SK-N-SH treated with all-trans-retinoic acid at 6 μM for 48 hours (cell line): ENCODE results near the gene CLOCK.

Source experiments
- ATAC-seq: fragments of 200-7000 bp; cut with Tn5 transposase; 3 replicates; pipeline ENCODE4 v1.9.1; 2020; ENCODE audit warnings: mild to moderate bottlenecking, moderate library complexity
- ARNTL ChIP-seq: fragments of 450-650 bp; formaldehyde crosslinking; IDR thresholded peaks from 2 replicates; pipeline ENCODE4 v1.5.0; 2020; ENCODE audit warnings: low read depth, mild to moderate bottlenecking, moderate library complexity, borderline replicate concordance
- BACH2 ChIP-seq: fragments of 250-450 bp; sonication (Bioruptor Pico); IDR thresholded peaks from 2 replicates; pipeline ENCODE4 v1.9.0; 2021; ENCODE audit warnings: mild to moderate bottlenecking, borderline replicate concordance
- CREB5 ChIP-seq: fragments of 250-450 bp; sonication (Bioruptor Pico); IDR thresholded peaks from 2 replicates; pipeline ENCODE4 v1.5.1; 2020; ENCODE audit warnings: low read depth, mild to moderate bottlenecking, moderate library complexity
- CSRNP3 ChIP-seq: fragments of 250-450 bp; sonication (Bioruptor Pico); IDR thresholded peaks from 2 replicates; pipeline ENCODE4 v1.5.1; 2021; ENCODE audit warnings: mild to moderate bottlenecking, moderate library complexity
- ESRRG ChIP-seq: fragments of 250-450 bp; sonication (Bioruptor Pico); IDR thresholded peaks from 2 replicates; pipeline ENCODE4 v1.6.1; 2021; ENCODE audit warnings: mild to moderate bottlenecking
- ISL1 ChIP-seq: fragments of 250-450 bp; sonication (Bioruptor Pico); IDR thresholded peaks from 2 replicates; pipeline ENCODE4 v2.1.2; 2022; ENCODE audit warnings: mild to moderate bottlenecking, moderate library complexity
- OSR1 ChIP-seq: fragments of 250-450 bp; sonication (Bioruptor Pico); IDR thresholded peaks from 2 replicates; pipeline ENCODE4 v1.8.0; 2022; ENCODE audit warnings: moderate library complexity, mild to moderate bottlenecking, inconsistent platforms
- PATZ1 ChIP-seq: fragments of 250-450 bp; sonication (Bioruptor Pico); IDR thresholded peaks from 2 replicates; pipeline ENCODE4 v1.8.0; 2020; ENCODE audit warnings: mild to moderate bottlenecking, moderate library complexity, borderline replicate concordance
- POU6F1 ChIP-seq: fragments of 250-450 bp; sonication (Bioruptor Pico); IDR thresholded peaks from 2 replicates; pipeline ENCODE4 v1.8.0; 2021; ENCODE audit warnings: low read depth, mild to moderate bottlenecking, moderate library complexity, borderline replicate concordance
- PPARA ChIP-seq: fragments of 250-450 bp; sonication (Bioruptor Pico); IDR thresholded peaks from 2 replicates; pipeline ENCODE4 v1.5.0; 2020; ENCODE audit warnings: mild to moderate bottlenecking, borderline replicate concordance
- RARB ChIP-seq: fragments of 250-450 bp; sonication (Bioruptor Pico); IDR thresholded peaks from 2 replicates; pipeline ENCODE4 v1.8.0; 2021; ENCODE audit warnings: mild to moderate bottlenecking, moderate library complexity
- TCF4 ChIP-seq: fragments of 250-450 bp; sonication (Bioruptor Pico); IDR thresholded peaks from 2 replicates; pipeline ENCODE4 v1.8.0; 2021; ENCODE audit warnings: mild to moderate bottlenecking, moderate library complexity, borderline replicate concordance
- TOX ChIP-seq: fragments of 250-450 bp; sonication (Bioruptor Pico); IDR thresholded peaks from 2 replicates; pipeline ENCODE4 v1.8.0; 2021; ENCODE audit warnings: mild to moderate bottlenecking, moderate library complexity, borderline replicate concordance
- TSHZ2 ChIP-seq: fragments of 250-450 bp; sonication (Bioruptor Pico); IDR thresholded peaks from 2 replicates; pipeline ENCODE4 v1.5.0; 2020; ENCODE audit warnings: mild to moderate bottlenecking, moderate library complexity
- ZC3H10 ChIP-seq: fragments of 250-450 bp; sonication (Bioruptor Pico); IDR thresholded peaks from 2 replicates; pipeline ENCODE4 v1.5.1; 2021; ENCODE audit warnings: mild to moderate bottlenecking, moderate library complexity
- ZFP3 ChIP-seq: fragments of 250-450 bp; sonication (Bioruptor Pico); IDR thresholded peaks from 2 replicates; pipeline ENCODE4 v1.5.0; 2020; ENCODE audit warnings: mild to moderate bottlenecking, moderate library complexity
- ZNF565 ChIP-seq: fragments of 450-650 bp; formaldehyde crosslinking; conservative IDR thresholded peaks from 2 replicates; pipeline ENCODE4 v1.5.0; 2020; ENCODE audit warnings: low read depth, mild to moderate bottlenecking, moderate library complexity
- ZNF70 ChIP-seq: fragments of 450-650 bp; formaldehyde crosslinking; IDR thresholded peaks from 2 replicates; pipeline ENCODE4 v1.5.0; 2020; ENCODE audit warnings: mild to moderate bottlenecking, moderate library complexity
- ZNF8 ChIP-seq: fragments of 450-650 bp; formaldehyde crosslinking; IDR thresholded peaks from 2 replicates; pipeline ENCODE4 v1.5.0; 2020; ENCODE audit warnings: mild to moderate bottlenecking, moderate library complexity

Gene CLOCK

GRCh38 chr4:55458164-55458563, 88.5 kb downstream of the CLOCK start:
- TF ChIP-seq BACH2: no peak
- TF ChIP-seq ZNF8 (CRISPR knock-in tag): no peak
- no peak for TF ChIP-seq RARB (CRISPR knock-in tag)
- TF ChIP-seq OSR1 (CRISPR knock-in tag): no peak
- no peak for TF ChIP-seq POU6F1
- TF ChIP-seq ZNF565 (CRISPR knock-in tag): no peak
- no peak for TF ChIP-seq PATZ1
- no peak for TF ChIP-seq ARNTL
- TF ChIP-seq CREB5: no peak
- peak; percentile 93 for ATAC-seq

GRCh38 chr4:55450566-55450965, 96.1 kb downstream of the CLOCK start:
- TF ChIP-seq PATZ1: no peak
- no peak for TF ChIP-seq TCF4
- no peak for TF ChIP-seq POU6F1
- no peak for ATAC-seq

- TF ChIP-seq PPARA (CRISPR knock-in tag) (no peak), CSRNP3 (no peak), ESRRG (CRISPR knock-in tag) (no peak), ISL1 (CRISPR knock-in tag) (no peak)
- TF ChIP-seq, all 23 proteins: peak for 0
- peak; percentile 25 for ATAC-seq
Observed at GRCh38 chr4:55447831-55448230, 98.9 kb downstream of the CLOCK start.

- no peak for ATAC-seq
Observed at GRCh38 chr4:55447108-55447708, 99.5 kb downstream of the CLOCK start.

More at GRCh38 chr4:55447108-55447708, 99.5 kb downstream of the CLOCK start:
- TF ChIP-seq TOX (CRISPR knock-in tag) (no peak), ZNF70 (no peak), ZFP3 (no peak), CSRNP3 (no peak), TSHZ2 (CRISPR knock-in tag) (no peak), ZC3H10 (no peak), PATZ1 (no peak), PPARA (CRISPR knock-in tag) (no peak), ARNTL (no peak)
